Glutamatergic neuron (in vitro differentiated cells): ENCODE data around the gene SPTSSB. TPM values are rescaled to one million over a fixed set of nuclear protein-coding genes. Genes with fewer than 3 reads are reported as not detected.

Source experiments
- DNase-seq: peaks from one replicate; pipeline ENCODE4 v3.0.0; 2022
- H3K27ac Mint-ChIP-seq: one replicate; pipeline ENCODE4 v1.8.0; 2020; ENCODE audit warnings: mild to moderate bottlenecking, mixed read lengths, inconsistent platforms; ENCODE audit not compliant: unreplicated experiment
- H3K27me3 Mint-ChIP-seq: one replicate; pipeline ENCODE4 v1.8.0; 2020; ENCODE audit warnings: mild to moderate bottlenecking, moderate library complexity, mixed read lengths, inconsistent platforms; ENCODE audit not compliant: unreplicated experiment
- H3K36me3 Mint-ChIP-seq: one replicate; pipeline ENCODE4 v1.8.0; 2020; ENCODE audit warnings: mild to moderate bottlenecking, mixed read lengths, inconsistent platforms; ENCODE audit not compliant: unreplicated experiment
- H3K4me1 Mint-ChIP-seq: one replicate; pipeline ENCODE4 v1.8.0; 2020; ENCODE audit warnings: mild to moderate bottlenecking, low read depth, mixed read lengths, inconsistent platforms; ENCODE audit not compliant: unreplicated experiment
- H3K4me3 Mint-ChIP-seq: one replicate; pipeline ENCODE4 v1.8.0; 2020; ENCODE audit warnings: mild to moderate bottlenecking, mixed read lengths, inconsistent platforms; ENCODE audit not compliant: unreplicated experiment
- H3K9me3 Mint-ChIP-seq: one replicate; pipeline ENCODE4 v1.8.0; 2020; ENCODE audit warnings: mild to moderate bottlenecking, moderate library complexity, mixed read lengths, inconsistent platforms; ENCODE audit not compliant: unreplicated experiment
- long read RNA-seq: library from polyadenylated mRNA; unstranded; transcript quantifications from one replicate; pipeline ENCODE4 v2.0.0, GENCODE V29; 2020; ENCODE audit not compliant: unreplicated experiment
- total RNA-seq: library from RNA; stranded (reverse); fragmentation: NEBNext Ultra II Directional; extraction: Animal tissue kit (Norgen Biotek cat#: 25700); gene quantifications from one replicate; pipeline ENCODE4 v1.2.1, GENCODE V29; 2021; ENCODE audit not compliant: unreplicated experiment
- TF ChIP-seq, protein P1 (sequence below): fragments of 200-600 bp; sonication (generic); IDR thresholded peaks from one replicate; pipeline ENCODE4 v1.5.0; 2021; ENCODE audit not compliant: partially characterized antibody, unreplicated experiment

Gene SPTSSB, protein sequence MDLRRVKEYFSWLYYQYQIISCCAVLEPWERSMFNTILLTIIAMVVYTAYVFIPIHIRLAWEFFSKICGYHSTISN
- total RNA-seq, result 1.9 TPM
- long read RNA-seq, partial matches to known transcripts, result 0 of 2 reads
- long read RNA-seq, other reads (novel, unspliced or antisense), result 0 of 2 reads

DNA sequence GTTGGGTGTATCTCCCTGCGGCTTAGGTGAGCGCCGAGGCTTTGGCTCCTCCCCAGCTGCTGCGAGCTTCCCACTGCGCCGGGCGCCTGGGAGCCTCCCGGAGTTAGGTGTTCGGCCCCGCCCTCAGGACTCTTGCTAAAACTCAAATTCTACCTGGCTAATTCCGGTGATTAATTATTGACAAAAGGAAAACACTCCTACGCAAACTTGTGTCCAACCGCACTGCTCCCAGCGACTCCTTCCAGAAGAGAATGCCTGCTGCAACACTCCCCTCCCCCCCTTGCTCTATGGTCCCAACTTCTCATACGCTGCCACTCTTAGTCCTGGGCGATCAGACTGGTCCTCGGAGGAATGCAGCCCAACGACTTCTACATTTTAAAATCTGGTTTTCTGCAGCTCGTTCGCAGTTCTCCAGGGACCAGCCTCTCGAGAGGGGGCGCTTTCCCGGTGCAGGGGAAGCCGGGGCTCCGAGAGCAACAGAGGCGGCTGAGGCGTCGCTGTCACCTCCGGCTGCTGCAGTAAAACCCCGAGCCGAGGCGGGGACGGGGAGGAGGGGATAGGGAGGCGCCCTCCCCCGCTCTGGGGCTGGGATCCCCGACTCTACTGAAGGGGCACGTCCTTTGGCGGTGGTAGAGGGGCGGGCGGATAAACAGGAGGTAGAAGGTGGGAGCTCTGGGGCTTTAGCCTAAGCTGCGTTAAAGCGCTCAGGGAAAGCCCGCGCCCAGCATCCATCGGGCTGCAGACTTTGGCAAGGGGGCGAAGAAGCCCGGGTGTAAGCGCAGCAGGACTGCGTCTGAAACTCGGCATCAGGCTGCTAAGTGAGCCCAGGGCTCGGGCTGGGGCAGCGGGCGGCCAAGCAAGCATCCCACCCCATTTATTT, at the start of gene SPTSSB:
Gene SPTSSB (minus strand): TSS at position 77 of the 880 bp plus-strand sequence. CDS start 25,194 bp downstream, outside the sequence.
- peak; percentile 63 for DNase-seq
- no peaks in the 10 kb centered on the region for H3K36me3 Mint-ChIP-seq
- H3K4me1 Mint-ChIP-seq, result peaks cover 2% of the 10 kb centered on the region
- TF ChIP-seq, protein P1, sequence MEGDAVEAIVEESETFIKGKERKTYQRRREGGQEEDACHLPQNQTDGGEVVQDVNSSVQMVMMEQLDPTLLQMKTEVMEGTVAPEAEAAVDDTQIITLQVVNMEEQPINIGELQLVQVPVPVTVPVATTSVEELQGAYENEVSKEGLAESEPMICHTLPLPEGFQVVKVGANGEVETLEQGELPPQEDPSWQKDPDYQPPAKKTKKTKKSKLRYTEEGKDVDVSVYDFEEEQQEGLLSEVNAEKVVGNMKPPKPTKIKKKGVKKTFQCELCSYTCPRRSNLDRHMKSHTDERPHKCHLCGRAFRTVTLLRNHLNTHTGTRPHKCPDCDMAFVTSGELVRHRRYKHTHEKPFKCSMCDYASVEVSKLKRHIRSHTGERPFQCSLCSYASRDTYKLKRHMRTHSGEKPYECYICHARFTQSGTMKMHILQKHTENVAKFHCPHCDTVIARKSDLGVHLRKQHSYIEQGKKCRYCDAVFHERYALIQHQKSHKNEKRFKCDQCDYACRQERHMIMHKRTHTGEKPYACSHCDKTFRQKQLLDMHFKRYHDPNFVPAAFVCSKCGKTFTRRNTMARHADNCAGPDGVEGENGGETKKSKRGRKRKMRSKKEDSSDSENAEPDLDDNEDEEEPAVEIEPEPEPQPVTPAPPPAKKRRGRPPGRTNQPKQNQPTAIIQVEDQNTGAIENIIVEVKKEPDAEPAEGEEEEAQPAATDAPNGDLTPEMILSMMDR, result no peak
- H3K9me3 Mint-ChIP-seq, result peaks cover 3% of the 10 kb centered on the region
- H3K27me3 Mint-ChIP-seq, result peaks cover 4% of the 10 kb centered on the region
- H3K27ac Mint-ChIP-seq, result no peak within 1 kb of the TSS
- peak within 1 kb of the TSS; percentile 95 for H3K4me3 Mint-ChIP-seq

DNA sequence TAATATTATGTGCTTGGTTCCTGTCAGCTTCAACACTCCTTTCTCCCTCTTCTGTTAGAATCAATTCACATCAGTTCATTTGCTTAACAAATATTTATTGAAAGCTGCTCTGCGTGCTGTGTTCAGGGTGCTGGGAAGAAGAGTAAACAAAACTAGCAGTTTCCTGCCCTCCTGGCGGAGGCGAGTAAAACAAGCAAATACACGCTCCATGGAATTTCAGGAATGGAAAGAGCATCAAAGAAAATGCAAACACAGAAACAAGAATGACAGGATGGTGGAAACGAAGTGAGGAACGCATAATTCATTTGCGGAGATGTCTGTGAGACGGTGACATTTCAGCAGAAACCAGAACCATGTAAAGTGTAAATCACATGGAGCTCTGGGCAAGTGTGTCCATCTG, 49.4 kb upstream of the SPTSSB start:
- no peaks in the 10 kb centered on the region for H3K36me3 Mint-ChIP-seq
- H3K4me1 Mint-ChIP-seq, result peaks cover 5% of the 10 kb centered on the region
- no peaks in the 10 kb centered on the region for H3K27me3 Mint-ChIP-seq
- H3K4me3 Mint-ChIP-seq, result peak overlapping the region; percentile 50
- no peaks in the 10 kb centered on the region for H3K9me3 Mint-ChIP-seq
- TF ChIP-seq, protein P1, result no peak
- no peak for DNase-seq
- H3K27ac Mint-ChIP-seq, result no peak overlapping the region

- H3K27ac Mint-ChIP-seq, result no peak overlapping the region
- no peaks in the 10 kb centered on the region for H3K9me3 Mint-ChIP-seq
- H3K27me3 Mint-ChIP-seq, result no peaks in the 10 kb centered on the region
- TF ChIP-seq, protein P1, result no peak
- no peak for DNase-seq
- H3K4me3 Mint-ChIP-seq, result no peak overlapping the region
- no peaks in the 10 kb centered on the region for H3K36me3 Mint-ChIP-seq
- H3K4me1 Mint-ChIP-seq, result peaks cover 5% of the 10 kb centered on the region
These were observed 48.4 kb upstream of the SPTSSB start for GRCh38 chr3:161419555-161420333.

DNA sequence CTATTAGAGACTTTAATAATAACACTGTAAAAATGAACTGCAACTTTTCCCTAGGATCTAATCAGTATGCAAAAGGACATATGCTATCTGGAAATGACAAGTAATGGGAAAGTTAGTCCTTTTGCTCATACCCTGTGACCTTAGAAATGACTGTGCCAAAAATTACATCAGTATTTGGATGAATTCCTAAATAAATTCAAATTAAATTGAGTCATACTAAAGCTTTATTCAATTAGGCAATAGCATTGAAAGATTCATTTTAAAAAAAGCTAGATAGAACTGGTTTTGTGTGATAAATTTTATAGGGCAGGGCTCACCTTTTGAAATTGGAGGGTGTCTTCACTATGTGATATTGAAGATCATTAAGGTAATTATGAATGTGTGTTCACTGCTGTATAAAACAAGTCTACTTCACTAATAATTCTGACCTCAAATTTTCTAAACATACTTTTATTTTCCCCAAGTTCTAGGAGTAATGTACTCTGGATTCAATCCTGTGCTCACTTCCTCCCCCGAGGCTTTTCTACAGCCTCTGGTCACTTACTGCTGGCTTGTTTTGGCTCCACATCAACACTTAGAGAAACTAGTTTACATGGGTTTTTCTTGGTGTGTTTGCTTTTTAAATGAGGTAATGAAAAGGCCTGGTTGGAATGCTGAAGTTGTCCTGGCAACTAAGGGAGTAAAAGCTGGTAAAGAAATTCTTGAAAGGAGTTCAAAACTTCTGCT, 44.4 kb upstream of the SPTSSB start:
- no peak overlapping the region for H3K27ac Mint-ChIP-seq
- H3K36me3 Mint-ChIP-seq, result no peaks in the 10 kb centered on the region
- no peak for DNase-seq
- H3K4me1 Mint-ChIP-seq, result peaks cover 3% of the 10 kb centered on the region
- TF ChIP-seq, protein P1, result no peak
- no peaks in the 10 kb centered on the region for H3K9me3 Mint-ChIP-seq
- no peak overlapping the region for H3K4me3 Mint-ChIP-seq
- H3K27me3 Mint-ChIP-seq, result no peaks in the 10 kb centered on the region
